Keratinocyte (primary cell): ENCODE measurements around the gene SEC24D.

ENCODE experiments used
- CTCF ChIP-seq, 3 experiments: IDR thresholded peaks in 1 of 3; conservative IDR thresholded peaks in 1 of 3; optimal IDR thresholded peaks in 1 of 3; 2 replicates in 2 of 3; 3 replicates in 1 of 3; pipeline versions ENCODE3 to v1.5.1; 2011; ENCODE audit warnings: low read length in 3 of 3, mild to moderate bottlenecking in 3 of 3, moderate library complexity in 2 of 3, control low read depth in 1 of 3, inconsistent platforms in 1 of 3; ENCODE audit not compliant: insufficient read depth in 2 of 3; ENCODE audit errors: extremely low read depth in 1 of 3
- EZH2 ChIP-seq: IDR thresholded peaks from one replicate; pipeline ENCODE4 v1.6.1; 2012; ENCODE audit warnings: inconsistent platforms, mild to moderate bottlenecking, low read length, moderate library complexity

DNA sequence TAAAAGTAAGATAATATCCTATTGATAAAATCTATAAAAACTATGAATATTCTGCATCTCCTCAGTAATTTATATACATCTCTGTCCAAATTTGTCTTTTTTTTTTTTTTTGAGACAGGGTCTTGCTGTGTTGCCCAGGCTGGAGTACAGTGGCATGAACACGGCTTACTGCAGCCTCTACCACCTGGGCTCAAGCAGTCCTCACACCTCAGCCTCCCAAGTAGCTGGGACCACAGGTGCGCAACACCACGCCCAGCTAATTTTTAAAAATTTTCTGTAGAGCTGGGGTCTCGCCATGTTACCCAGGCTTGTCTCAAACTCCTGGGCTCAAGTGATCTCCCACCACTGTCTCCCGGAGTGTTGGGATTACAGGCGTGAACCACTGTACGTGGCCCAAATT lies 12.3 kb upstream of the SEC24D start:
- TF ChIP-seq CTCF (optimal IDR thresholded peaks at IDR 0.05 in 1 of 3, IDR thresholded peaks at IDR 0.05 in 1 of 3, conservative IDR thresholded peaks at IDR 0.05 in 1 of 3; ENCODE audit: extremely low read depth in 1 of 3, insufficient read depth in 2 of 3, low read length in 3 of 3) (no peak), EZH2 (no peak)
